ENCODE data around the gene PPP1R12C.

DNA sequence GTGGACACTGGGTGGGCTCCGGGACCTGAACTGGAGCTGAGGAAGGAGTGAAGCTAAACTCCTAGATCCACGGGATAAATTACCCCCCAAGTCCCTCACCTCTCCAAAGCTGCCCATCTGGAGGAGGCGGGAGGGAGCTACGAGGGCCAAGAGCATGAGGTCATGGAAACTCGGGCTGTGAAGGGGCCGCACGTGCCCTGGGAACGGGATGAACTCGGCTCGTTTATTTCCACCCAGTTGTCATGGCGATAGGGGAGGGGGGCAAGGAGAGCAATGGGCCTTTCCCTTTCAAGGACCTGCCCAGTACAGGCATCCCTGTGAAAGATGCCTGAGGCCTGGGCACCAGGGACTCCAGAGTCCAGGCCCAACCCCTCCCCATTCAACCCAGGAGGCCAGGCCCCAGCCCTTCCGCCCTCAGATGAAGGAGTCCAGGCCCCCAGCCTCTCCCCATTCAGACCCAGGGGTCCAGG, 3.8 kb downstream of the PPP1R12C start:
- TF ChIP-seq, protein P1, sequence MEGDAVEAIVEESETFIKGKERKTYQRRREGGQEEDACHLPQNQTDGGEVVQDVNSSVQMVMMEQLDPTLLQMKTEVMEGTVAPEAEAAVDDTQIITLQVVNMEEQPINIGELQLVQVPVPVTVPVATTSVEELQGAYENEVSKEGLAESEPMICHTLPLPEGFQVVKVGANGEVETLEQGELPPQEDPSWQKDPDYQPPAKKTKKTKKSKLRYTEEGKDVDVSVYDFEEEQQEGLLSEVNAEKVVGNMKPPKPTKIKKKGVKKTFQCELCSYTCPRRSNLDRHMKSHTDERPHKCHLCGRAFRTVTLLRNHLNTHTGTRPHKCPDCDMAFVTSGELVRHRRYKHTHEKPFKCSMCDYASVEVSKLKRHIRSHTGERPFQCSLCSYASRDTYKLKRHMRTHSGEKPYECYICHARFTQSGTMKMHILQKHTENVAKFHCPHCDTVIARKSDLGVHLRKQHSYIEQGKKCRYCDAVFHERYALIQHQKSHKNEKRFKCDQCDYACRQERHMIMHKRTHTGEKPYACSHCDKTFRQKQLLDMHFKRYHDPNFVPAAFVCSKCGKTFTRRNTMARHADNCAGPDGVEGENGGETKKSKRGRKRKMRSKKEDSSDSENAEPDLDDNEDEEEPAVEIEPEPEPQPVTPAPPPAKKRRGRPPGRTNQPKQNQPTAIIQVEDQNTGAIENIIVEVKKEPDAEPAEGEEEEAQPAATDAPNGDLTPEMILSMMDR (conservative IDR thresholded peaks at IDR 0.05; ENCODE audit: low read depth, low read length) = no peak
- TF ChIP-seq EZH2 (IDR thresholded peaks at IDR 0.05; ENCODE audit: low read length, unreplicated experiment) (no peak), EZH2phosphoT487 (IDR thresholded peaks at IDR 0.05; ENCODE audit: borderline replicate concordance, low read length) (no peak)
